Measurements from ENCODE around the gene PPP1R14C. TPM values are rescaled to one million over a fixed set of nuclear protein-coding genes. Genes with fewer than 3 reads are reported as not detected.

The PPP1R14C gene
- total and polyA plus RNA-seq, 2 experiments from 2014 or later = 2.1 to 5.2 TPM

DNA sequence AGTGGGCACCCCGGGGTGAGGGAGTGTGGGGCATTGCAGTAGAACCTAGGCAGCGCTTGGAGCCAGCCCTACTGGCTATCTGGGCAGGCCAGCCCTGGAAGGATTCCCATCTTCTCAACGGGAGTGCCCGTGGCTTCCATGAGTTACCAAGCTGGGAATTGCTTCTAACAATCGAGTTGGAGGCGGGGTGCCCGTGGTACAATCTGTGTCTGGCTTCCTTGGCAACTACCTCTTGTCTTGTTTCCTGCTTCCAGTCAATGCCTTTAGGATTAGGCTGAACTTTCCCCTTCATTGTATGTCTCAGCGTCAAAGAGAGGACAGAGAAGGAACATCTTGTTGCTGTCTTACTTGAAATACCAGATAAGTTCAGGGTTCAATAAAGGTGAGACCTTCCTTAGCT lies 33.3 kb downstream of the PPP1R14C start:
- Histone ChIP-seq H2AFZ (no peak overlapping the region), H4K20me1 (ENCODE audit: insufficient read depth, poor library complexity, severe bottlenecking) (no peaks in the 10 kb centered on the region), H3K4me3 (no peak overlapping the region), H3K9me3 (ENCODE audit: low read depth) (no peaks in the 10 kb centered on the region), H3K27me3 (no peaks in the 10 kb centered on the region), H3K4me2 (no peak overlapping the region), H3K4me1 (ENCODE audit: insufficient read depth) (peaks cover 22% of the 10 kb centered on the region), H3K9me2 (replicated peaks; ENCODE audit: insufficient read depth) (no peaks in the 10 kb centered on the region), H3K79me2 (no peaks in the 10 kb centered on the region), H3K27ac (peak overlapping the region; percentile 41), H3K36me3 (replicated peaks; ENCODE audit: insufficient read depth, low read depth) (no peaks in the 10 kb centered on the region)
- DNase-seq (ENCODE audit: low spot score) = no peak
- WGBS (ENCODE audit: low lambda C conversion rate, missing lambda C conversion rate) = 91% methylated on average over 8 of the region's 8 CpGs
- TF ChIP-seq EZH2 (IDR thresholded peaks at IDR 0.05; ENCODE audit: borderline replicate concordance) (no peak), EZH2phosphoT487 (IDR thresholded peaks at IDR 0.05; ENCODE audit: low read depth, severe bottlenecking, unreplicated experiment) (no peak)
- TF ChIP-seq, protein P1, sequence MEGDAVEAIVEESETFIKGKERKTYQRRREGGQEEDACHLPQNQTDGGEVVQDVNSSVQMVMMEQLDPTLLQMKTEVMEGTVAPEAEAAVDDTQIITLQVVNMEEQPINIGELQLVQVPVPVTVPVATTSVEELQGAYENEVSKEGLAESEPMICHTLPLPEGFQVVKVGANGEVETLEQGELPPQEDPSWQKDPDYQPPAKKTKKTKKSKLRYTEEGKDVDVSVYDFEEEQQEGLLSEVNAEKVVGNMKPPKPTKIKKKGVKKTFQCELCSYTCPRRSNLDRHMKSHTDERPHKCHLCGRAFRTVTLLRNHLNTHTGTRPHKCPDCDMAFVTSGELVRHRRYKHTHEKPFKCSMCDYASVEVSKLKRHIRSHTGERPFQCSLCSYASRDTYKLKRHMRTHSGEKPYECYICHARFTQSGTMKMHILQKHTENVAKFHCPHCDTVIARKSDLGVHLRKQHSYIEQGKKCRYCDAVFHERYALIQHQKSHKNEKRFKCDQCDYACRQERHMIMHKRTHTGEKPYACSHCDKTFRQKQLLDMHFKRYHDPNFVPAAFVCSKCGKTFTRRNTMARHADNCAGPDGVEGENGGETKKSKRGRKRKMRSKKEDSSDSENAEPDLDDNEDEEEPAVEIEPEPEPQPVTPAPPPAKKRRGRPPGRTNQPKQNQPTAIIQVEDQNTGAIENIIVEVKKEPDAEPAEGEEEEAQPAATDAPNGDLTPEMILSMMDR (IDR thresholded peaks at IDR 0.05; ENCODE audit: poor library complexity) = no peak

DNA sequence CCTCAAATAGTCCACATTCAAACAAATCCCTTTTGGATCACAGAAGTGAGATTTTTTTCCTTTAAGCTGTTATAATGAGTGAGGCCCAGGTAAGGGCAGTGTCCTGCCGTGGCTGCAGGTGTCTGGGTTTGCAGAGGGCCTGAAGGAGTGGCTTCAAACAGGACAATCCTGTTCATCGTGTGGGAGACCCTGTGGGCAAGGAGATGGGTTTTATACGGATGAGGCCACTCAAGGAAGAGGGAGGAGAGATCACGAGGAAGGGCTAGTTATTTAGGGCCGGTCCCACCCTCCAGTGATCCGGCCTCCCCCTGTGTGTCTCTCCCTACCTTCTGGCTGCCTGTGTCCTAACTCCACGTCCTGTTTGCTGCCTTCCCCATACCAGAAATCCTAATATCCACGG lies 33.8 kb downstream of the PPP1R14C start:
- Histone ChIP-seq H3K4me2 (no peak overlapping the region), H3K9me3 (ENCODE audit: low read depth) (no peaks in the 10 kb centered on the region), H3K79me2 (no peaks in the 10 kb centered on the region), H3K27ac (peak overlapping the region; percentile 41), H2AFZ (no peak overlapping the region), H4K20me1 (ENCODE audit: insufficient read depth, poor library complexity, severe bottlenecking) (no peaks in the 10 kb centered on the region), H3K9me2 (replicated peaks; ENCODE audit: insufficient read depth) (no peaks in the 10 kb centered on the region), H3K4me1 (ENCODE audit: insufficient read depth) (peaks cover 22% of the 10 kb centered on the region), H3K4me3 (no peak overlapping the region), H3K36me3 (replicated peaks; ENCODE audit: insufficient read depth, low read depth) (no peaks in the 10 kb centered on the region), H3K27me3 (no peaks in the 10 kb centered on the region)
- TF ChIP-seq EZH2 (IDR thresholded peaks at IDR 0.05; ENCODE audit: borderline replicate concordance) (no peak), EZH2phosphoT487 (IDR thresholded peaks at IDR 0.05; ENCODE audit: low read depth, severe bottlenecking, unreplicated experiment) (no peak)
- TF ChIP-seq, protein P1 (IDR thresholded peaks at IDR 0.05; ENCODE audit: poor library complexity) = no peak
- DNase-seq (ENCODE audit: low spot score) = no peak
- 81% methylated on average over 8 of the region's 8 CpGs for WGBS (ENCODE audit: low lambda C conversion rate, missing lambda C conversion rate)

DNA sequence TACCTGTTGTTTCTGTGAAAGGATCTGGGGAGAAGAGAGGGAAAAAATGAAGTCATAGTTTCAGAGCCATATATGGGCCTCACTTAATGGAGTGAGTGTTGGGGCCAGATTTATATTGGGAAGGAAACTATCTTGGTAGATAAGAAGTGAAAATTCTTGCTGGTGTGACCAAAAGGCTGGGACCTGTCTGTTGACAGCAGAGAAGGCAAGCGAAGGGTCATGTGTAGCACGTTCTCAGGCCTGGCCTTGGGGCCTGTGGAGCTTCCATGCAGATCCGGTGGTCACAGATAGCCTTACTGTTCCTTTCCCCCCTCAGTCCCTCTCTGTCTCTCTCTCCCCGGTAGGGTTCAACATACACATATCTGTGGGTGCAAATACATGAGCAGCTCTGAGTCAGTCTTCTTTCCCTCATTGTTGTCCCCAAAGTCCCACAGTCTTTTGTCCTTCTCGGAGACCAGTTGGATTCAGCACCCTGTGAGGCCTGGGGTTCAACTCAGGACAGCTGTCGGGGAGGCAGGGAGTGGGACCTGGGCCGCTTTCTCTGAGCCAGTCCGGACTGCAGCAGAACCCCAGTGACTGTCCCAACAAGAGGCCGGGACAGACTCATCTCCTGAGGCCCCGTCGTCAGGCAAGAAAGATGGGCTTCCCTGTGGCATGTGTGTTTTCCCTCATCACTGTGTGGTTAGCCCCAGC lies 34.6 kb downstream of the PPP1R14C start:
- Histone ChIP-seq H3K4me1 (ENCODE audit: insufficient read depth) (peaks cover 22% of the 10 kb centered on the region), H4K20me1 (ENCODE audit: insufficient read depth, poor library complexity, severe bottlenecking) (no peaks in the 10 kb centered on the region), H3K9me3 (ENCODE audit: low read depth) (no peaks in the 10 kb centered on the region), H3K27ac (peak overlapping the region; percentile 41), H3K79me2 (no peaks in the 10 kb centered on the region), H3K4me2 (no peak overlapping the region), H3K36me3 (replicated peaks; ENCODE audit: insufficient read depth, low read depth) (no peaks in the 10 kb centered on the region), H3K27me3 (no peaks in the 10 kb centered on the region), H3K9me2 (replicated peaks; ENCODE audit: insufficient read depth) (no peaks in the 10 kb centered on the region), H2AFZ (no peak overlapping the region), H3K4me3 (no peak overlapping the region)
- 71% methylated on average over 11 of the region's 11 CpGs for WGBS (ENCODE audit: low lambda C conversion rate, missing lambda C conversion rate)
- DNase-seq (ENCODE audit: low spot score) = no peak
- no peak for TF ChIP-seq EZH2 (IDR thresholded peaks at IDR 0.05; ENCODE audit: borderline replicate concordance)
- TF ChIP-seq EZH2phosphoT487 (IDR thresholded peaks at IDR 0.05; ENCODE audit: low read depth, severe bottlenecking, unreplicated experiment) = no peak
- TF ChIP-seq, protein P1 (IDR thresholded peaks at IDR 0.05; ENCODE audit: poor library complexity) = no peak
